ENCODE data around the gene DCAF5. TPM values are rescaled to one million over a fixed set of nuclear protein-coding genes. Genes with fewer than 3 reads are reported as not detected.

The DCAF5 gene
- total and polyA plus RNA-seq, 2 of the 13 experiments (the other 11 are each of a cell fraction or from before 2014, with no cell fraction given) = 13.4 to 31.6 TPM

DNA sequence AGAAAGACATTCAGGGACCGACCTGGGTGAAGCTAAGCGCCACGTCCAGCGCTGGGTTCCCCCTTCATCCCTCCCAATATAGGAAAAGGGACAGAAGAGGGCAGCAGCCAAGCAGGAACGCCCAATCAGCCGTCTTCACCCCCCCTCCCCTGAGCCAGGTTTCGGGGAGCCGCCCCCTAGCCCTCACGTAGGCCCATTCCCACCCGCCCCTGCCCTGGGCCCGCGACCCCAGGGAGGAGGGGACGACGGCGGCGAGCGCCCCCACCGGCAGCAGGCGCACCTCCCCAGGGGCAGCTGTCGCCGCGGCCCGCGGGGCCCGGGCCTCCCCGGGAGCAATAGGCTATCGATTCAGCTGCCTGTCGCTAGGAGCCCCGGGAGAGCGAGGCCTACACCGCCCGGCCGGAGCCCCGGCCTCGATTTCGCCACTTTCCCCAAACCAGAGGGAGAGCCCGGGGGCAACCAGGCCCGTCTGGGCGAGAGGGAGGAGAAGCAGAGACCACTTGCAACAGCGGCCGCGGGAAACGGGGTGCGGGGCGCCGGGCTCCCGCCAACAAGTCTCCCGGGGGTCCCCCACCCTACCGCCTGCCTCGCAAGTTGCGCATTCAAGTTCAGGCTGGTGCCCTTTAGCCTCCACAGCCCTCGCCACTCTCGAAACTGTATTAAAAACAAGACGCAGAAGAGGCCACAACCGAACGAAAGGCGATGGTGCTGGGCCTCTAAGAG lies 1.3 kb downstream of the DCAF5 start (continued):
- TF ChIP-seq, protein P1, sequence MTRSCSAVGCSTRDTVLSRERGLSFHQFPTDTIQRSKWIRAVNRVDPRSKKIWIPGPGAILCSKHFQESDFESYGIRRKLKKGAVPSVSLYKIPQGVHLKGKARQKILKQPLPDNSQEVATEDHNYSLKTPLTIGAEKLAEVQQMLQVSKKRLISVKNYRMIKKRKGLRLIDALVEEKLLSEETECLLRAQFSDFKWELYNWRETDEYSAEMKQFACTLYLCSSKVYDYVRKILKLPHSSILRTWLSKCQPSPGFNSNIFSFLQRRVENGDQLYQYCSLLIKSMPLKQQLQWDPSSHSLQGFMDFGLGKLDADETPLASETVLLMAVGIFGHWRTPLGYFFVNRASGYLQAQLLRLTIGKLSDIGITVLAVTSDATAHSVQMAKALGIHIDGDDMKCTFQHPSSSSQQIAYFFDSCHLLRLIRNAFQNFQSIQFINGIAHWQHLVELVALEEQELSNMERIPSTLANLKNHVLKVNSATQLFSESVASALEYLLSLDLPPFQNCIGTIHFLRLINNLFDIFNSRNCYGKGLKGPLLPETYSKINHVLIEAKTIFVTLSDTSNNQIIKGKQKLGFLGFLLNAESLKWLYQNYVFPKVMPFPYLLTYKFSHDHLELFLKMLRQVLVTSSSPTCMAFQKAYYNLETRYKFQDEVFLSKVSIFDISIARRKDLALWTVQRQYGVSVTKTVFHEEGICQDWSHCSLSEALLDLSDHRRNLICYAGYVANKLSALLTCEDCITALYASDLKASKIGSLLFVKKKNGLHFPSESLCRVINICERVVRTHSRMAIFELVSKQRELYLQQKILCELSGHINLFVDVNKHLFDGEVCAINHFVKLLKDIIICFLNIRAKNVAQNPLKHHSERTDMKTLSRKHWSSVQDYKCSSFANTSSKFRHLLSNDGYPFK (CRISPR knock-in tag; IDR thresholded peaks at IDR 0.05; ENCODE audit: borderline replicate concordance) = 0 out of 2 replicates have a peak, but pooled peaks have one; percentile 21
- 0 out of 2 replicates have a peak, but pooled peaks have one; percentile 53 for TF ChIP-seq ZNF317 (CRISPR knock-in tag; IDR thresholded peaks at IDR 0.05)
- TF ChIP-seq KMT2A (CRISPR knock-in tag; IDR thresholded peaks at IDR 0.05) = peak; percentile 53; the same call in 1 of the 2 replicates
- TF ChIP-seq XRCC5 (optimal IDR thresholded peaks at IDR 0.05; ENCODE audit: low read length) = peak; percentile 99
- TF ChIP-seq, protein P2, sequence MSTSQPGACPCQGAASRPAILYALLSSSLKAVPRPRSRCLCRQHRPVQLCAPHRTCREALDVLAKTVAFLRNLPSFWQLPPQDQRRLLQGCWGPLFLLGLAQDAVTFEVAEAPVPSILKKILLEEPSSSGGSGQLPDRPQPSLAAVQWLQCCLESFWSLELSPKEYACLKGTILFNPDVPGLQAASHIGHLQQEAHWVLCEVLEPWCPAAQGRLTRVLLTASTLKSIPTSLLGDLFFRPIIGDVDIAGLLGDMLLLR (CRISPR knock-in tag; IDR thresholded peaks at IDR 0.05) = peak; percentile 35; the same call in 1 of the 2 replicates
- TF ChIP-seq NPAS2 (CRISPR knock-in tag; IDR thresholded peaks at IDR 0.05; ENCODE audit: borderline replicate concordance) = no peak
- TF ChIP-seq TMF1 (CRISPR knock-in tag; IDR thresholded peaks at IDR 0.05; ENCODE audit: low read depth) = peak; percentile 44; the same call in 1 of the 2 replicates
- TF ChIP-seq TBX3 (IDR thresholded peaks at IDR 0.05; ENCODE audit: borderline replicate concordance) = no peak
- TF ChIP-seq MTA1 (CRISPR knock-in tag; IDR thresholded peaks at IDR 0.05; ENCODE audit: borderline replicate concordance) = peak; percentile 75; the same call in 1 of the 2 replicates
- TF ChIP-seq, protein P3, sequence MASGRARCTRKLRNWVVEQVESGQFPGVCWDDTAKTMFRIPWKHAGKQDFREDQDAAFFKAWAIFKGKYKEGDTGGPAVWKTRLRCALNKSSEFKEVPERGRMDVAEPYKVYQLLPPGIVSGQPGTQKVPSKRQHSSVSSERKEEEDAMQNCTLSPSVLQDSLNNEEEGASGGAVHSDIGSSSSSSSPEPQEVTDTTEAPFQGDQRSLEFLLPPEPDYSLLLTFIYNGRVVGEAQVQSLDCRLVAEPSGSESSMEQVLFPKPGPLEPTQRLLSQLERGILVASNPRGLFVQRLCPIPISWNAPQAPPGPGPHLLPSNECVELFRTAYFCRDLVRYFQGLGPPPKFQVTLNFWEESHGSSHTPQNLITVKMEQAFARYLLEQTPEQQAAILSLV (CRISPR knock-in tag; IDR thresholded peaks at IDR 0.05; ENCODE audit: borderline replicate concordance) = peak; percentile 65; the same call in 1 of the 2 replicates
- TF ChIP-seq ZNF724P (CRISPR knock-in tag; IDR thresholded peaks at IDR 0.05; ENCODE audit: borderline replicate concordance) = peak; percentile 53; the same call in 1 of the 2 replicates
- TF ChIP-seq ZNF788 (CRISPR knock-in tag; IDR thresholded peaks at IDR 0.05; ENCODE audit: borderline replicate concordance) = peak; percentile 56; the same call in 1 of the 2 replicates
- 0 out of 2 replicates have a peak, but pooled peaks have one; percentile 7 for TF ChIP-seq ELF3 (CRISPR knock-in tag; IDR thresholded peaks at IDR 0.05)
- TF ChIP-seq, protein P4, sequence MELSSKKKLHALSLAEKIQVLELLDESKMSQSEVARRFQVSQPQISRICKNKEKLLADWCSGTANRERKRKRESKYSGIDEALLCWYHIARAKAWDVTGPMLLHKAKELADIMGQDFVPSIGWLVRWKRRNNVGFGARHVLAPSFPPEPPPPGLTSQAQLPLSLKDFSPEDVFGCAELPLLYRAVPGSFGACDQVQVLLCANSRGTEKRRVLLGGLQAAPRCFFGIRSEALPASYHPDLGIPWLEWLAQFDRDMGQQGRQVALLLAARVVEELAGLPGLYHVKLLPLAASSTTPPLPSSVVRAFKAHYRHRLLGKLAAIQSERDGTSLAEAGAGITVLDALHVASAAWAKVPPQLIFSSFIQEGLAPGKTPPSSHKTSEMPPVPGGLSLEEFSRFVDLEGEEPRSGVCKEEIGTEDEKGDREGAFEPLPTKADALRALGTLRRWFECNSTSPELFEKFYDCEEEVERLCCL (CRISPR knock-in tag; IDR thresholded peaks at IDR 0.05; ENCODE audit: borderline replicate concordance) = no peak
- TF ChIP-seq, protein P5, sequence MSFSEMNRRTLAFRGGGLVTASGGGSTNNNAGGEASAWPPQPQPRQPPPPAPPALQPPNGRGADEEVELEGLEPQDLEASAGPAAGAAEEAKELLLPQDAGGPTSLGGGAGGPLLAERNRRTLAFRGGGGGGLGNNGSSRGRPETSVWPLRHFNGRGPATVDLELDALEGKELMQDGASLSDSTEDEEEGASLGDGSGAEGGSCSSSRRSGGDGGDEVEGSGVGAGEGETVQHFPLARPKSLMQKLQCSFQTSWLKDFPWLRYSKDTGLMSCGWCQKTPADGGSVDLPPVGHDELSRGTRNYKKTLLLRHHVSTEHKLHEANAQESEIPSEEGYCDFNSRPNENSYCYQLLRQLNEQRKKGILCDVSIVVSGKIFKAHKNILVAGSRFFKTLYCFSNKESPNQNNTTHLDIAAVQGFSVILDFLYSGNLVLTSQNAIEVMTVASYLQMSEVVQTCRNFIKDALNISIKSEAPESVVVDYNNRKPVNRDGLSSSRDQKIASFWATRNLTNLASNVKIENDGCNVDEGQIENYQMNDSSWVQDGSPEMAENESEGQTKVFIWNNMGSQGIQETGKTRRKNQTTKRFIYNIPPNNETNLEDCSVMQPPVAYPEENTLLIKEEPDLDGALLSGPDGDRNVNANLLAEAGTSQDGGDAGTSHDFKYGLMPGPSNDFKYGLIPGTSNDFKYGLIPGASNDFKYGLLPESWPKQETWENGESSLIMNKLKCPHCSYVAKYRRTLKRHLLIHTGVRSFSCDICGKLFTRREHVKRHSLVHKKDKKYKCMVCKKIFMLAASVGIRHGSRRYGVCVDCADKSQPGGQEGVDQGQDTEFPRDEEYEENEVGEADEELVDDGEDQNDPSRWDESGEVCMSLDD (CRISPR knock-in tag; IDR thresholded peaks at IDR 0.05; ENCODE audit: borderline replicate concordance) = peak; percentile 86
- TF ChIP-seq ISX (CRISPR knock-in tag; conservative IDR thresholded peaks at IDR 0.05) = no peak
- peak; percentile 71; the same call in 1 of the 2 replicates for TF ChIP-seq YEATS4 (CRISPR knock-in tag; IDR thresholded peaks at IDR 0.05; ENCODE audit: borderline replicate concordance)
- TF ChIP-seq, protein P6, sequence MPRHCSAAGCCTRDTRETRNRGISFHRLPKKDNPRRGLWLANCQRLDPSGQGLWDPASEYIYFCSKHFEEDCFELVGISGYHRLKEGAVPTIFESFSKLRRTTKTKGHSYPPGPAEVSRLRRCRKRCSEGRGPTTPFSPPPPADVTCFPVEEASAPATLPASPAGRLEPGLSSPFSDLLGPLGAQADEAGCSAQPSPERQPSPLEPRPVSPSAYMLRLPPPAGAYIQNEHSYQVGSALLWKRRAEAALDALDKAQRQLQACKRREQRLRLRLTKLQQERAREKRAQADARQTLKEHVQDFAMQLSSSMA (CRISPR knock-in tag; IDR thresholded peaks at IDR 0.05) = 0 out of 2 replicates have a peak, but pooled peaks have one; percentile 58

Data from HepG2 (cell line).